ENCODE results near the gene RFT1. TPM values are rescaled to one million over a fixed set of nuclear protein-coding genes. Genes with fewer than 3 reads are reported as not detected.
A peak's percentile ranks its signal among the peaks of the same experiment; 100 is the strongest.

The RFT1 gene
- total RNA-seq, 1 experiment from 2014 or later = 35.7 TPM

DNA sequence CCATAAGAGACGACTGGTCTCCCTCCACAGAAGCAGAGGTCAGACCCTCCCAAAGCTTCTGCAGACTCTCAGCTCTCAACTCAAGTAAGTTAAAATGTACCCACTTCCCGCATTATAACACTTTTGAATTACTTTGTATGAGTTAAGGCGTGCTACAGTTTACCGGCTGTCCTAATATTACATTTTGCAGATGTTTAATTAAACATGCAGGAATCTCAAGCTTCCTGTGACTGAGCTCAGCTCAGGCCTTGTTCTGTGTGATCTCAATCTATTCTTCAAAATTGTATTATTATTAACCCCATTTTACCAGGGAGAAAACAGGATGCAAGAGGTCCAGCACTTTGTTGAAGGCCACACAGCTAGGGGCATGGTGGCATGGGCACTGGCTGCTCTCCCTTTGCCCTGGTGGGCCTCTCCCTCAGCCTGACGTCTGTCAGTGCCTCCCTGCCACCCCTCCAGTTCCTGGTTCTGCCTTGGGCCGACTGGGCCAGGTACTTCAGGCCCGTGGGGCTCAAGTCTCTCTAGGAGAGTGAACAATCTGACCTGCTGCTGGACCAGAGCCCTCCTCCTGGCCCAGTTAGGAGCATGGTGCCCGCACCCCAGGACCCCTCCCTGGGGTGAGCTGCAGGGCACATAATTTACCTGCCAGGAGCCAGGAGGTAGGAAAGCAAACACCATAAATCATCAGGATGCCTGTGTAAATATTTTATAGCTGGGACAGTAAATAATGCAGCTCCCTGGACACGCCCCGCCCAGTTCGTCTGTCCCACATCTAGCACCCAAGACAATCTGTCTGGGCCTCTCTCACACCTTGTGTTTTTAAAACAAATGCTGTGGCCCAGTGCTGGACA, 14.9 kb upstream of the RFT1 start:
- POLR2A ChIA-PET = interaction anchor here (0.8 kb wide), 1 partner anchor 14 kb away, joined by 3 read pairs; no protein-coding TSS in a partner anchor
- no peaks in the 10 kb centered on the region for H3K27me3 ChIP-seq (replicated peaks; ENCODE audit: control insufficient read depth, insufficient read depth, low read length)
- intact Hi-C loops (cut with micrococcal nuclease; ENCODE audit: unreplicated experiment) = no loop called here

DNA sequence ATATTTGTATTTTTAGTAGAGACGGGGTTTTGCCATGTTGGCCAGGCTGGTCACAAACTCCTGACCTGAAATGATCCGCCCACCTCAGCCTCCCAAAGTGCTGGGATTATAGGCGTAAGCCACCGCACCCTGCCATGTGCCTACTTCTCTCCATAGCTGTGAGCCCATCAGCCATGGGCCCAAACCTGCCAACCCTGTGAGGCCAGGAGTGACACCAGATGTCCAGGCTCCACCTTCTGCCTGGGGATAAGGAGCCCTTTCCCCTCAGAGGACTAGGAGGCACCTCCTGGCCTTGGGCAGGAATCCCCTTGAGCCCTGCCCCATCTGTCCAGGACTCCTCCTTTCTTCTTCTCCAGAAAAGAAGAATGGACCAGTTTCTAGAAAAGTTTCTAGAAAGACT, 14.2 kb upstream of the RFT1 start:
- Mint-ChIP-seq H3K27ac (ENCODE audit: unreplicated experiment) (no peak overlapping the region), H3K4me3 (ENCODE audit: unreplicated experiment) (no peak overlapping the region), H3K9me3 (ENCODE audit: unreplicated experiment) (no peaks in the 10 kb centered on the region), H3K36me3 (ENCODE audit: insufficient read depth, unreplicated experiment) (no peaks in the 10 kb centered on the region), H3K4me1 (ENCODE audit: low read depth, unreplicated experiment) (peaks cover 20% of the 10 kb centered on the region), H3K27me3 (ENCODE audit: insufficient read depth, unreplicated experiment) (no peaks in the 10 kb centered on the region)
- CTCF ChIA-PET = interaction anchor here (1.5 kb wide), 1 partner anchor 15 kb away, joined by 4 read pairs; no protein-coding TSS in a partner anchor
- H3K9me3 ChIP-seq = no peaks in the 10 kb centered on the region
- intact Hi-C loops (cut with micrococcal nuclease; ENCODE audit: unreplicated experiment) = no loop called here
- POLR2A ChIA-PET = no interaction called here
- H3K27me3 ChIP-seq (replicated peaks; ENCODE audit: control insufficient read depth, insufficient read depth, low read length) = no peaks in the 10 kb centered on the region
- BruUV-seq (replicated peaks) = no TSS peak
- no peak overlapping the region for H3K4me3 ChIP-seq (ENCODE audit: low read depth, low read length)
- no peak for DNase-seq
- no peaks in the 10 kb centered on the region for H3K36me3 ChIP-seq (ENCODE audit: control insufficient read depth, insufficient read depth, low read length)
- peaks cover 16% of the 10 kb centered on the region for H3K4me1 ChIP-seq
- TF ChIP-seq, protein P1, sequence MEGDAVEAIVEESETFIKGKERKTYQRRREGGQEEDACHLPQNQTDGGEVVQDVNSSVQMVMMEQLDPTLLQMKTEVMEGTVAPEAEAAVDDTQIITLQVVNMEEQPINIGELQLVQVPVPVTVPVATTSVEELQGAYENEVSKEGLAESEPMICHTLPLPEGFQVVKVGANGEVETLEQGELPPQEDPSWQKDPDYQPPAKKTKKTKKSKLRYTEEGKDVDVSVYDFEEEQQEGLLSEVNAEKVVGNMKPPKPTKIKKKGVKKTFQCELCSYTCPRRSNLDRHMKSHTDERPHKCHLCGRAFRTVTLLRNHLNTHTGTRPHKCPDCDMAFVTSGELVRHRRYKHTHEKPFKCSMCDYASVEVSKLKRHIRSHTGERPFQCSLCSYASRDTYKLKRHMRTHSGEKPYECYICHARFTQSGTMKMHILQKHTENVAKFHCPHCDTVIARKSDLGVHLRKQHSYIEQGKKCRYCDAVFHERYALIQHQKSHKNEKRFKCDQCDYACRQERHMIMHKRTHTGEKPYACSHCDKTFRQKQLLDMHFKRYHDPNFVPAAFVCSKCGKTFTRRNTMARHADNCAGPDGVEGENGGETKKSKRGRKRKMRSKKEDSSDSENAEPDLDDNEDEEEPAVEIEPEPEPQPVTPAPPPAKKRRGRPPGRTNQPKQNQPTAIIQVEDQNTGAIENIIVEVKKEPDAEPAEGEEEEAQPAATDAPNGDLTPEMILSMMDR (IDR thresholded peaks at IDR 0.05; ENCODE audit: insufficient read depth in 1 of 2, low read depth in 1 of 2, low read length in 1 of 2, severe bottlenecking in 1 of 2, unreplicated experiment in 1 of 2) = no peak

More for the DNA sequence above, 14.9 kb upstream of the RFT1 start:
- H3K9me3 ChIP-seq = no peaks in the 10 kb centered on the region
- H3K4me1 Mint-ChIP-seq (ENCODE audit: low read depth, unreplicated experiment) = peaks cover 22% of the 10 kb centered on the region
- peaks cover 16% of the 10 kb centered on the region for H3K4me1 ChIP-seq
- H3K9me3 Mint-ChIP-seq (ENCODE audit: unreplicated experiment) = no peaks in the 10 kb centered on the region
- no TSS peak for BruUV-seq (replicated peaks)
- H3K27me3 Mint-ChIP-seq (ENCODE audit: insufficient read depth, unreplicated experiment) = no peaks in the 10 kb centered on the region
- TF ChIP-seq, protein P1 (IDR thresholded peaks at IDR 0.05; ENCODE audit: insufficient read depth in 1 of 2, low read depth in 1 of 2, low read length in 1 of 2, severe bottlenecking in 1 of 2, unreplicated experiment in 1 of 2) = no peak
- H3K36me3 Mint-ChIP-seq (ENCODE audit: insufficient read depth, unreplicated experiment) = no peaks in the 10 kb centered on the region
- peak overlapping the region; percentile 12 for H3K27ac Mint-ChIP-seq (ENCODE audit: unreplicated experiment)
- no peak overlapping the region for H3K4me3 ChIP-seq (ENCODE audit: low read depth, low read length)
- no peak overlapping the region for H3K4me3 Mint-ChIP-seq (ENCODE audit: unreplicated experiment)
- no peaks in the 10 kb centered on the region for H3K36me3 ChIP-seq (ENCODE audit: control insufficient read depth, insufficient read depth, low read length)
- DNase-seq = peak; percentile 43 to 65
- CTCF ChIA-PET = interaction anchor here (1.4 to 1.5 kb wide), 2 partner anchors 14 to 34 kb away, joined by 3 to 4 read pairs; no protein-coding TSS in a partner anchor

DNA sequence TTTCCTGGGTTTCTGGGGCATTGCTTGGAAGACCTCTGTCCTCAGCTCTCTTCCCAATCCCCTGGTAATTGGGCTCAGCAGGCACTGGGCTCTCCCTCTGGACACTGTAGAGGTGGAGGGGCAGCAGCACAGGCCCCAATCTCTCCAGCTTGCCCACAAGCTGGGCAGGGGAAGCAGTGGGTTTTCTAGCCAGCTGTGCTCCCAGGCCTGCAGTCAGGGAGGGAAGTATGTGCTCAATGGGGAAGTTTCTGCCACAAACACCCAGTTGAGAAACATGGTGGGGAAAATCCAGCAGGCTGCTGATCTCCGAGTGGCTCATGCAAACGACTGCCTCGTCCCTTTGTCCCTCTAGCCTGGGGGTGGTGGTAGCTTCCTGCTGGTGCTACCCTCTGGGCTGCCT, 12.8 kb upstream of the RFT1 start:
- Histone ChIP-seq H3K27me3 (replicated peaks; ENCODE audit: control insufficient read depth, insufficient read depth, low read length) (no peaks in the 10 kb centered on the region), H3K4me3 (ENCODE audit: low read depth, low read length) (no peak overlapping the region), H3K36me3 (ENCODE audit: control insufficient read depth, insufficient read depth, low read length) (no peaks in the 10 kb centered on the region), H3K4me1 (peaks cover 16% of the 10 kb centered on the region), H3K9me3 (no peaks in the 10 kb centered on the region)
- no peaks in the 10 kb centered on the region for H3K9me3 Mint-ChIP-seq (ENCODE audit: unreplicated experiment)
- no peak for DNase-seq
- H3K36me3 Mint-ChIP-seq (ENCODE audit: insufficient read depth, unreplicated experiment) = no peaks in the 10 kb centered on the region
- TF ChIP-seq, protein P1 (IDR thresholded peaks at IDR 0.05; ENCODE audit: insufficient read depth in 1 of 2, low read depth in 1 of 2, low read length in 1 of 2, severe bottlenecking in 1 of 2, unreplicated experiment in 1 of 2) = no peak
- no peak overlapping the region for H3K27ac Mint-ChIP-seq (ENCODE audit: unreplicated experiment)
- H3K27me3 Mint-ChIP-seq (ENCODE audit: insufficient read depth, unreplicated experiment) = no peaks in the 10 kb centered on the region
- POLR2A ChIA-PET = no interaction called here
- intact Hi-C loops (cut with micrococcal nuclease; ENCODE audit: unreplicated experiment) = no loop called here
- peaks cover 20% of the 10 kb centered on the region for H3K4me1 Mint-ChIP-seq (ENCODE audit: low read depth, unreplicated experiment)
- no peak overlapping the region for H3K4me3 Mint-ChIP-seq (ENCODE audit: unreplicated experiment)
- no TSS peak for BruUV-seq (replicated peaks)
- CTCF ChIA-PET = interaction anchor here (0.9 kb wide), 1 partner anchor 77 kb away, joined by 3 read pairs; no protein-coding TSS in a partner anchor

Measured in Caco-2 (cell line).